IMR-90 (cell line): Measurements from ENCODE around the gene LARP7.

Experiments used
- BHLHE40 ChIP-seq: fragments of 150-350 bp; IDR thresholded peaks from 2 replicates; pipeline ENCODE4 v1.6.1; 2016; ENCODE audit warnings: mild to moderate bottlenecking, low read depth, low read length
- CEBPB ChIP-seq: IDR thresholded peaks from 2 replicates; pipeline ENCODE4 v1.6.1; 2012; ENCODE audit warnings: low read depth, low read length, improper control_type of control experiment
- CHD1 ChIP-seq: IDR thresholded peaks from 2 replicates; pipeline ENCODE4 v1.6.1; 2012; ENCODE audit warnings: low read depth, low read length, improper control_type of control experiment
- CTCF ChIP-seq: conservative IDR thresholded peaks from 2 replicates; pipeline ENCODE4 v1.5.1; 2012; ENCODE audit warnings: mild to moderate bottlenecking, low read depth, low read length, improper control_type of control experiment
- ELK1 ChIP-seq: fragments of 150-350 bp; IDR thresholded peaks from 2 replicates; pipeline ENCODE4 v1.6.1; 2016; ENCODE audit warnings: low read depth, mild to moderate bottlenecking, low read length, moderate library complexity, borderline replicate concordance
- FOS ChIP-seq: fragments of 150-350 bp; IDR thresholded peaks from 2 replicates; pipeline ENCODE4 v1.6.1; 2016; ENCODE audit warnings: low read depth, low read length
- MAFK ChIP-seq: IDR thresholded peaks from 2 replicates; pipeline ENCODE4 v1.6.1; 2012; ENCODE audit warnings: low read depth, low read length, improper control_type of control experiment
- MAZ ChIP-seq: IDR thresholded peaks from 2 replicates; pipeline ENCODE4 v1.6.1; 2012; ENCODE audit warnings: low read depth, mild to moderate bottlenecking, low read length, improper control_type of control experiment, moderate library complexity, borderline replicate concordance
- POLR2A ChIP-seq: IDR thresholded peaks from 2 replicates; pipeline ENCODE4 v1.6.1; 2012; ENCODE audit warnings: mild to moderate bottlenecking, low read depth, low read length
- RCOR1 ChIP-seq: IDR thresholded peaks from 2 replicates; pipeline ENCODE4 v1.6.1; 2012; ENCODE audit warnings: mild to moderate bottlenecking, low read length, improper control_type of control experiment; ENCODE audit not compliant: insufficient replicate concordance
- RFX5 ChIP-seq: IDR thresholded peaks from 2 replicates; pipeline ENCODE4 v1.8.0; 2012; ENCODE audit warnings: low read depth, mild to moderate bottlenecking, low read length, moderate library complexity
- SMC3 ChIP-seq: fragments of 150-350 bp; IDR thresholded peaks from 2 replicates; pipeline ENCODE4 v1.6.1; 2016; ENCODE audit warnings: low read depth, mild to moderate bottlenecking, antibody characterized with exemption, low read length, moderate library complexity
- USF2 ChIP-seq: fragments of 150-350 bp; IDR thresholded peaks from 2 replicates; pipeline ENCODE4 v1.6.1; 2017; ENCODE audit warnings: mild to moderate bottlenecking, antibody characterized with exemption, low read length, low read depth

GRCh38 chr4:112651641-112652040, 14.7 kb downstream of the LARP7 start:
- TF ChIP-seq POLR2A, result no peak
- TF ChIP-seq BHLHE40, result no peak
- TF ChIP-seq CHD1, result no peak
- TF ChIP-seq ELK1, result no peak
- TF ChIP-seq CTCF, result no peak
- no peak for TF ChIP-seq RFX5
- no peak for TF ChIP-seq MAZ
- no peak for TF ChIP-seq FOS
- no peak for TF ChIP-seq USF2
- TF ChIP-seq MAFK, result no peak
- no peak for TF ChIP-seq RCOR1
- TF ChIP-seq CEBPB, result no peak
- no peak for TF ChIP-seq SMC3
